C4-2B (cell line): Measurements from ENCODE around the gene ZBTB11.

Experiments used
- H3K27ac ChIP-seq: fragments of 450-650 bp; 2 replicates; pipeline ENCODE4 v1.5.1; 2017
- ZFX ChIP-seq: fragments of 450-650 bp; IDR thresholded peaks from 2 replicates; pipeline ENCODE4 v1.6.1; 2017
- TF ChIP-seq, protein P1 (sequence below): fragments of 450-650 bp; conservative IDR thresholded peaks from 2 replicates; pipeline ENCODE4 v1.5.1; 2017; ENCODE audit warnings: mild to moderate bottlenecking

ZBTB11 gene

GRCh38 chr3:101673953-101674352 is 3.0 kb downstream of the ZBTB11 start:
- TF ChIP-seq, protein P1, sequence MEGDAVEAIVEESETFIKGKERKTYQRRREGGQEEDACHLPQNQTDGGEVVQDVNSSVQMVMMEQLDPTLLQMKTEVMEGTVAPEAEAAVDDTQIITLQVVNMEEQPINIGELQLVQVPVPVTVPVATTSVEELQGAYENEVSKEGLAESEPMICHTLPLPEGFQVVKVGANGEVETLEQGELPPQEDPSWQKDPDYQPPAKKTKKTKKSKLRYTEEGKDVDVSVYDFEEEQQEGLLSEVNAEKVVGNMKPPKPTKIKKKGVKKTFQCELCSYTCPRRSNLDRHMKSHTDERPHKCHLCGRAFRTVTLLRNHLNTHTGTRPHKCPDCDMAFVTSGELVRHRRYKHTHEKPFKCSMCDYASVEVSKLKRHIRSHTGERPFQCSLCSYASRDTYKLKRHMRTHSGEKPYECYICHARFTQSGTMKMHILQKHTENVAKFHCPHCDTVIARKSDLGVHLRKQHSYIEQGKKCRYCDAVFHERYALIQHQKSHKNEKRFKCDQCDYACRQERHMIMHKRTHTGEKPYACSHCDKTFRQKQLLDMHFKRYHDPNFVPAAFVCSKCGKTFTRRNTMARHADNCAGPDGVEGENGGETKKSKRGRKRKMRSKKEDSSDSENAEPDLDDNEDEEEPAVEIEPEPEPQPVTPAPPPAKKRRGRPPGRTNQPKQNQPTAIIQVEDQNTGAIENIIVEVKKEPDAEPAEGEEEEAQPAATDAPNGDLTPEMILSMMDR, result no peak
- TF ChIP-seq ZFX, result no peak
- no peak overlapping the region for H3K27ac ChIP-seq

- no peak overlapping the region for H3K27ac ChIP-seq
- TF ChIP-seq, protein P1, result no peak
- no peak for TF ChIP-seq ZFX
These were observed 5.9 kb downstream of the ZBTB11 start for GRCh38 chr3:101671014-101671413.

DNA sequence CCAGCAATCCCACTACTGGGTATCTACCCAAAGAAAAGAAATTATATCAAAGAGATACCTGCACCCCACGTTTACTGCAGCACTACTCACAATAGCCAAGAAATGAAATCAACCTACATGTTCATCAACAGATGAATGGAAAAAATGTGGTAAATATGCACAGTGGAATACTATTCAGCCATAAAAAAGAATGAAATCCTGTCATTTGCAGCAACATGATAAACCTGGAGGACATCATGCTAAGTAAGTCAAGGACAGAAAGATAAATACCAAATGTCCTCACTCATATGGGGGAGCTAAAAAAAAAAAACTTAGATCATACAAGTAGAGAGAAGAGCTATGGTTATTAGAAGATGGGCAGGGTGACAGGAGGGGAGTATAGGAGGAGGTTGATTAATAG is 9.1 kb downstream of the ZBTB11 start:
- no peak for TF ChIP-seq ZFX
- TF ChIP-seq, protein P1, result no peak
- H3K27ac ChIP-seq, result no peak overlapping the region

GRCh38 chr3:101667331-101667730 is 9.6 kb downstream of the ZBTB11 start:
- TF ChIP-seq, protein P1, result no peak
- no peak for TF ChIP-seq ZFX
- no peak overlapping the region for H3K27ac ChIP-seq

DNA sequence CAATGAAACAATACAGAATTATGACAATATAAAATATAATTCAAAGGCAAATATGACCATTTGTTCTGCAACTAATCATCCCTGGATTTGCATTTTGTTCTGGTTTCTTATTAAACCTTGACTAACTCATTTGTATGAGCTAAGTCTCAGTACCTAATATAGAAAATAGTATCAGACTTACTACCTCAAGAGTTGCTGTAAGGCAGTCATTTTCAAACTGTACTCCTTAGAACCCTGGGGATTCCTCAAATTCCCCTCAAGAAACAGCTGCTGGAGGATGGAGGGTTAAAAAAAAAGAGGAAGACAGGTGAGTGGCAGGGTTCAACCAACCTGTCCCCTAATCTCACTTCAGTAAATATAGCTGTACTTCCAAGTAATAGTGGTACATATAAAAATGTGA is 11.1 kb downstream of the ZBTB11 start:
- TF ChIP-seq ZFX, result no peak
- TF ChIP-seq, protein P1, result no peak
- H3K27ac ChIP-seq, result no peak overlapping the region

DNA sequence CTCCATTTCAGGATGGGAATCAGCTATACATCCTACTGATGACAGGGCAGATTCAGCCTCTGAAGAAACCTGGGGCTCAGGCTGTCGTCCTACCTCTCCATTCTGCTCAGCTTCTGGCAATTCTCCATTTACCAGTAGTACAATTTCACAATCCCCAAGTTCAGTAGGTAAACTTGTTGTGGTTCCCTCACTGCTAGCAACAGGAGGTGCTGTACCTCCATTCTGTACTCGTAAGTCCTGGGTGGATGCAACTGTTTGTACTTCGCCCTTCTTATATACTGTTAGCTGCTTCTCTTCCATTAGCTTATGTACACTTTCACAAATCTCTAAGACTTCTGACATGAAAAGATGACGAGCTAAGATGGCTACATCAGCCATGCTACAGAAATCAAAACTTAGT is 11.6 kb downstream of the ZBTB11 start:
- TF ChIP-seq, protein P1, result no peak
- no peak for TF ChIP-seq ZFX
- H3K27ac ChIP-seq, result no peak overlapping the region

GRCh38 chr3:101660714-101661113 is 16.2 kb downstream of the ZBTB11 start:
- H3K27ac ChIP-seq, result no peak overlapping the region
- no peak for TF ChIP-seq ZFX
- TF ChIP-seq, protein P1, result no peak
